HG02610 (cell line): Measurements from ENCODE around the gene RASGRP2.
"Not testable (repeated sequence)": the region's sequence is repeated elsewhere in the genome, so short reads cannot be mapped to it uniquely, and the experiment has no call there.

ENCODE experiments used
- ATAC-seq: cut with Tn5 transposase; IDR thresholded peaks from one replicate; pipeline ENCODE4 v1.9.1; 2021; ENCODE audit warnings: mild to moderate bottlenecking, moderate library complexity; ENCODE audit not compliant: unreplicated experiment

Gene RASGRP2

GRCh38 chr11:64720640-64721358, 23.1 kb downstream of the RASGRP2 start:
- ATAC-seq: no peak

- ATAC-seq: no peak
Measured at GRCh38 chr11:64720167-64720566, 23.8 kb downstream of the RASGRP2 start.

DNA sequence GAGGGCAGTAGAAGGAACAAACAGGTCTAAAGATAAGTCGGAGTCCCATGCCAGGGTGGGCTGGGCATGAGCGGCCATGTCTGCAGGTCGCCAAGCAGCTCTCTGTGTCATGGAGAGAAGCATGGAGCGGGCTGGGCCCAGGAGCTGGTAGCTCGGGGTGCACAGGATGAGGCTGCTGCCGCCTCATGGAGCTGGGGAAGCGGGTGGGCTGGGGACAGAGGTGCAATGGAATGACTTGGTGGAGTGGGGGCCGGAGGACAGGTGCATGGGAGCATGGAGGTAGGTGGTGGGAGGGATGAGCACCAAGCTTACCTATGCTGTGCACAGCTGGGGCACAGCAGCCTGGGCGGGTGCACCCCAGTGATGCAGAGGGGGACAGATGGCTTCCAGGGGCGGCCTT, 24.5 kb downstream of the RASGRP2 start:
- no peak for ATAC-seq

GRCh38 chr11:64718780-64719124, 25.2 kb downstream of the RASGRP2 start:
- no peak for ATAC-seq

- ATAC-seq: no peak
Measured at GRCh38 chr11:64718084-64718779, 25.7 kb downstream of the RASGRP2 start.

DNA sequence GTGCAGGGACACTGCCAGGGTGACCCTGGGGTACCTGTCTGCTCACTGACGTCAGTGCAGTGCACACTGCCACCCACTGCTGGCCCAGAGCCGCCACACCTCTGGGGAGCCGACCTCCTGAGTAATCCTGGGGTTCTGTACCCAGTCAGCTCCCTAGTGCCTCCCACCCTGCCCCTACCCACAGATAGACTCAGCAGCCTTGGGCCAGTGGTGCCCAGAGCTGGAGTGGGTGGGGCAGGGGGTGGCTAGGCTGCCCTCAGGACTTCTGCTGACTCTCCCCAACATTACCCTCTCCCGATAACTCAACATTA, 26.7 kb downstream of the RASGRP2 start:
- no peak for ATAC-seq

DNA sequence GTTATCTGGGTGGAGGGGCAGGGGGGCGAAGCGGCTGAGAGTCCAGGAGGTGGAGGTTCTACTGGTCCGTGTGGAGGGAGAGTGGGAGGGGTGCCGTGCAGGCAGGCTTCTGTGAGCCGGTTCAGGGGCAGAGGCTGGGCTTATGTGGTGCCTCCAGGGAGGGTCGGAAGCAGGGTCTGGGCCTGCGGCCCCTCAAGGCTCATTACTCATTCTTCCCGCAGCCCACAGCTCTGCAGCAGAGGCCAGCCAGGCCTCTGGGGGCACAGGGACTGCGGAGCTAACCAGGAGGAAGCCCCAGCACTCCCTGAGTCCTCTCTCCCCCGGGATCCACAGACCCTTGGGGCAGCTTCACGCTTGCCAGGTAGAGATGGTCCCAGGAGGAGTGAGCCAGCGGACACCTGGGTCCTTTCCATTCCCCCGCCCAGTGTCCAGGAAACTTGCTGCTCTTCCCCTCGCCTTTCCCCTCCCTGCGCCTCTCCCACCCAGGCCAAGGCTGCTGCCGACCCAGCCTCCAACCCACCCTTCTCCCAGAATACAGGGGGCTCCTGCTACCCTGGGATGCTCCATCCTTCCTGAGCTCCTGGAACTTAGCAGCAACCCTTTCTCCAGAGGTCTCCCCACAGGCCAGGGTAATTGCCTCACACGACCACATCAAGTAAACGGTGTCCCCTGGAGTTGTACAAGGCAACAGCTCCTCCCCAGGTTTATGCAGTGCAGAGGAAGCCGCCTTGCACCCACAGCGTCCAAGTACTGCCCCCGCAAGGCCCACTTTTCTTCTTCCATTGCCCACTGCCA, 27.3 kb downstream of the RASGRP2 start:
- ATAC-seq: no peak

DNA sequence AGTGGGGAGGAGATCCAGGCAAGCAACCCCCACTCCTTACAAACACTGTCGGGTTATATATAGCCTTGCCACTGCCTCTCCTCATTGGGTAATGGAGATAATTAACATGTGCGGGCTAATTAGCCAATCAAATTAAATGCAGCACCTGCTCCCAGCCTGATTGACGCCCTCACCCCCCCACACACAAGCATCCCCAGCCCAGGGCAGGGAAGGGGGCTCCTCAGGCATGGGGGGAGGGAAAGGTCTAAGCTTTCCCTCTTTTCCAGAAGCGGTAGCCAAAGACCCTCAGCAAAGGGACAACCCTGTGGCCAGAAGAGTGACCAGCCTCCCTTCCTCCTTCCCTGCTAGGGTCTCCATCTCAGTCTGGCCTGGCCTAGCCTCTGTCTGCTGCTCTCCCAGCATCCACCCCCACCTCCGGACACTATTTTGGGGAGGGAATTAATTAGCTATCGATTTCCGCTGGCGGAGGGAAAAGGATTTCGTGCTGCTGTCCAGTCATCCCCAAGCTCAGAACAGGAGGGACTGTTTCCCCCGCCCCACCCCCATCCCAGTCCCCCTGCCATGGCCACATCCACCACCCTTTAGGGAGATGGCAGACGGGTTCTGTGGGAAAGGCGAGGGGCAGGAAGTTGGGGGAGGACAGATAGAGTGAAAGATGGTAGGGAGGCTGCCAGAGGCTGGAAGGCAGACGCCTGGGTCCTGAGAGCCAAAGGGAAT, 28.0 kb downstream of the RASGRP2 start:
- no peak for ATAC-seq

GRCh38 chr11:64715110-64715509, 28.8 kb downstream of the RASGRP2 start:
- ATAC-seq: no peak

DNA sequence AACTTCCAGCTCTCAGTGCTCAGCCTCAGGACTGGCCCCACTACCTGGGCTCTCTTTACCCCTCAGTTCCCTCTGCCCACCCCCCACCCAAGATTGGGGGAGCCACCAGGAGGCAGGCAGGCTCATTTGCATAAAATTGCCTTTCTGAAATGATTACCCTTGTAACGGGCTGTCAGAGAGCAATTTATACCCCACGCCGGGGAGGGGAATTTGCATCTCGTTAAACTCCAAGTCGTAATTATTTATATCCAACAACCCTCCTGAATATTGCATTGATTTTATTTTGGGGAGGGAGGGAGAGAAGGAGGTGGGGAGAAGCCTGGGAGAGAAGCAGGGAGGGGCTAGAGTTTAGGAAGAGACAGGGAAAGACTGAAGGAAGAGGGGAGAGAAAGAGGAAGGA, 29.3 kb downstream of the RASGRP2 start:
- ATAC-seq: no peak

DNA sequence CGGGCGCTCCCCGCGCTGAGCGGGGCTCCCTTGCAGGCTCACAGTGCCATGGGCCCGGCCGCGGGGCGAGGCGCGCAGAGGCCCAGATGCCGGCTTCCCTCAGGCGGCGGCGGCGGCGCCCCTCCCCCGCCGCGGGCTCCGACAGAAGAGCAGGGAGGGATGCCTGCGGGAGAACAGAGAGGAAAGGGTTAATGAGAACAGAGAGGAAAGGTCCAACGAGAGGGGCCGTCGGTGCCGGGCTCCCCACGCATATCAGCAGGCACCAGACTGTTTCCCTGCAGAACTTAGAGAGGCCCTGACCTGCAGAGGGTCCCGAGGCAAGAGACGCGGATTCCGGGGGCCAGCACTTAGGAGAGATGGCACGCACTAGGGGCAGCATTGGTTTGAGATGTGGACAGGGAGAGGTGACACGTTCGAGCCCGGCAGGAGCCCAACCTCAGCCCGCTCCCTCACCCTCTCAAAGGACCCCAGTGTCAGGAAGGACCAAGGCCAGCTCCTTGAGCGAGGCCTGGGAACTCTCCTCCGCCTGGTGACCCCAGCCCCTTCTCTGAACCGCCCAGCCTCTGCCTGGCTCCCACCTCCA, 30.1 kb downstream of the RASGRP2 start:
- no peak for ATAC-seq

GRCh38 chr11:64713016-64713707, 30.8 kb downstream of the RASGRP2 start:
- no peak for ATAC-seq

DNA sequence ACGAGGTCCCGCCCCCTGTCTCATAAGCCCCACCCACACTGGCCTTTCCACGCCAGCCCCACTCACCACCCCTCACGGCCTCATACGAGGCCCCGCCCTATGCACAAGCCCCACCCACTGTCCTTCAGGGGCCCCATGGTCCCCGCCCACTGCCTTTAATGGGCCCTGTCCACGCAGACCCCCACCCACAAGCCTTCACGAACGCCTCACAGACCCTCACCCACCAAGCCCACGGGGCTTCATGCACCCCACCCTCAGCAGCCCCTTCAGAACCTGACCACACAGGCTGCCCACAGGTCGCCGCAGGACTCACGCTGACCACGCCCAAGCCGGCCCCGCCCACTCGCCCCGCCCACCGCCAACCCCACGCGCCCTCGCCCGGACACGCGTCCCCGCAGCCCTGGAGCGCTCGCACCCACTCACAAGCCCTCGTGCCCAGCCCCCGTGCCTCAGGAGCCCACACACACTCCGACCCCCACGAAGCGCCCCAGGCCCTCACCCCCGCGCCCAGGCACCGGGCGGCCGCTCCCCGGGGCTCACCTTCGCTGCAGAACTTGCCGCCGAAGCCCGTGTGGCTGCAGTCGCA, 31.4 kb downstream of the RASGRP2 start:
- ATAC-seq: no peak

GRCh38 chr11:64711956-64712362, 32.0 kb downstream of the RASGRP2 start:
- no peak for ATAC-seq

DNA sequence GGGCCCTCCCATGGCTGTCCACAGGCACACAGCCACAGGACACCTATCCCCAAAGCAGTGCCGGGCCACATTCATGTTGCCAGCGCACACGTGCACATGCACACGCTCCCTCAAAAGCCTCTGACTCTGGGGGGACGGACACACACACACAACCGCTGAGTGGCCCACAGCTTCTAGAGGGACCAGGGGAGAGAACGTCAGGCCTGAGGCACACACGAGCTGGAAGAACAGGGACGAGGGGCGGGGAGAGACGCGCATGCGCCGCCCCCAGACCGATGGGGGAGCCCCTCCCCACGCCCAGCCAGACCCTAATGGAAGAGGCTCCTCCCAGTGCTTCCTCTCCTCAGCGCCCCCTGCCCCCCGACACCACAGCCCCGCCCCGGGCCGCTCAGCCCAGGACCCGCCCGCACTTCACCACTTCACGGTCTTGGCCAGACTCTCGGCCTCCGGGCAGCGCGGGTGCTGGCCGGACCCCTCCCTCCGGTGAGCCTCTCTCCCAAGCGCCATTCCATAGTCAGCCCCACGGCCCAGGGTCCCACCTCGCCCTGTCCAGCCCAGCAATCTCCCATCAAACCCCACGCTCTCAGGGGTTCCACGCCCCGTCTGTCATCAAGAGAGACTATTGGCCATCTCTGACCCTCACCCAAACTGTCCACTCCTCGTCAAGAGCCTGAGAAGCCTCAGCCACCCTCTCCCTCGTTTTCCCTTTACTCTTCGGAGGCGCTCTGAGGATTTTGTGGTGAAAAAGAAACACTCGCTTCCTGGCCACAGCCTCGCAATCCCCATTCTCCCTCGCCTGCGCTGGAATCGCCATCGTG, 32.6 kb downstream of the RASGRP2 start:
- ATAC-seq: no peak

DNA sequence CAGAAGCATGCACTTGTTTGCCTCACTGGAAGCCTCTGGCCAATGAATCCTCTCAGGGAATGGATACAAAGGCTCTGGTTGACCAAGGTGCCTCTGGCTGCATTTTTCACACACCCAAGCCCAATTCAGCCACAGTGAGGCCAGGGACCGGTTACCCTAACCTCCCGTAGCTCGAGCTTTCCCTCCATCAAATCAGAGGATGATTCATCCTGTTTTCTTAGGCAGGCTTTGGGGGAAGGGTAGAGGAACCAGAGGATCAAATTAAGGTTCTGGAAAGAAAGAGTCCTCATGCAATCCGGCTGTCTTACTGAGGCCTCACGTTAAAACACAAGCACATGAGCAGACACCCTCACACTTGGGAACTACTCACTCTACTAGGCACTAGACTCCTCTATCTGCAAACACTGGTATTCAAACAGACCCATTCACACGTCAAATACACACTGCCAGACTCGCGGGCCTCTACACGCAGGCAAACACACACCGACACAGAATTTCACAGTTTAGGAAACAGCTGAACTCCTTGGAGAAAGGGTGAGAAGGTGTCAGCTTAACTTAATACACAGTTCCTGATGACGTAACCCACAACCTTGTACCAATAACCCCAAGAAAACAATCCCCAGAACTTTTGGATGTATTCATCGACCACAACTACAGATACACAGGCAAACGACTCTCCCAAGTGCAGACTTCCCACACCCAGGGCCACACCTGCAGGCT, 33.4 kb downstream of the RASGRP2 start:
- no peak for ATAC-seq

- no peak for ATAC-seq
Measured at GRCh38 chr11:64705501-64705900, 38.4 kb downstream of the RASGRP2 start.

DNA sequence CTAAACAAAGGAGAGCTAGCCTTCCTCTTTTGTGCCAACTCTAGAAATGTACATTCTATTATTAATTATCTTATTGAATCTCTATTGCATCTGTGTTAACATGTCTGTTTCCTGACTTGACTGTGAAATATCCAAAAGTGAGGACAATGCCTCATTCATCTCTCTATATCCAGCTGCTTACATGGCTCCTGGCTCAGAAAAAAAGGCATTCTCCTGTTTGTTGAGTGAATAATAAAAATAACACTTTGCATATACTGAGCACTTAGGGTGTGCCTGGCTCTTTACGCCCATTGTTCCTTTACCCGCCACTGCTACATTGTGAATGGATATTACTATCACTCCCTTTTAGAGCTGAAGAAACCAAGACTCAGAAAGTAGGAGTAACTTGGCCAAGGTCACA, 40.9 kb downstream of the RASGRP2 start:
- ATAC-seq: no peak

DNA sequence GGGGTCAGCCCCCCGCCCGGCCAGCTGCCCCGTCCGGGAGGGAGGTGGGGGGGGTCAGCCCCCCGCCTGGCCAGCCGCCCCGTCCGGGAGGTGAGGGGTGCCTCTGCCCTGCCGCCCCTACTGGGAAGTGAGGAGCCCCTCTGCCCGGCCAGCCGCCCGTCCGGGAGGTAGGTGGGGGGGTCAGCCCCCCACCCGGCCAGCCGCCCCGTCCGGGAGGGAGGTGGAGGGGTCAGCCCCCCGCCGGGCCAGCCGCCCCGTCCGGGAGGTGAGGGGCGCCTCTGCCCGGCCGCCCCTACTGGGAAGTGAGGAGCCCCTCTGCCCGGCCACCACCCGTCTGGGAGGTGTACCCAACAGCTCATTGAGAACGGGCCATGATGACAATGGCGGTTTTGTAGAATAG, 42.0 kb downstream of the RASGRP2 start:
- not testable (repeated sequence) for ATAC-seq
